HG03025 (cell line): Measurements from ENCODE around the gene TMEM72.
A peak's percentile ranks its signal among the peaks of the same experiment; 100 is the strongest.

ENCODE experiments used
- ATAC-seq: cut with Tn5 transposase; IDR thresholded peaks from one replicate; pipeline ENCODE4 v1.9.1; 2021; ENCODE audit warnings: mild to moderate bottlenecking, moderate library complexity; ENCODE audit not compliant: unreplicated experiment, low FRiP score

The TMEM72 gene

GRCh38 chr10:44932517-44933450, 21.6 kb downstream of the TMEM72 start:
- ATAC-seq: peak; percentile 94

GRCh38 chr10:44933451-44934321, 22.5 kb downstream of the TMEM72 start:
- ATAC-seq: no peak

GRCh38 chr10:44934416-44935200, 23.5 kb downstream of the TMEM72 start:
- ATAC-seq: no peak

- ATAC-seq: no peak
Measured at GRCh38 chr10:44935201-44935965, 24.2 kb downstream of the TMEM72 start.

- no peak for ATAC-seq
Measured at GRCh38 chr10:44935966-44936295, 24.8 kb downstream of the TMEM72 start.

GRCh38 chr10:44936314-44936975, 25.3 kb downstream of the TMEM72 start:
- ATAC-seq: no peak

GRCh38 chr10:44937196-44938005, 26.3 kb downstream of the TMEM72 start:
- ATAC-seq: no peak

GRCh38 chr10:44938956-44939355, 27.8 kb downstream of the TMEM72 start:
- ATAC-seq: no peak

GRCh38 chr10:44939691-44940401, 28.7 kb downstream of the TMEM72 start:
- ATAC-seq: no peak

GRCh38 chr10:44944354-44944753, 33.2 kb downstream of the TMEM72 start:
- ATAC-seq: no peak

- no peak for ATAC-seq
Measured at GRCh38 chr10:44946205-44946604, 35.1 kb downstream of the TMEM72 start.

GRCh38 chr10:44947371-44948152, 36.4 kb downstream of the TMEM72 start:
- ATAC-seq: peak; percentile 46

GRCh38 chr10:44948642-44949041, 37.5 kb downstream of the TMEM72 start:
- no peak for ATAC-seq

GRCh38 chr10:44949127-44949802, 38.1 kb downstream of the TMEM72 start:
- ATAC-seq: no peak

- no peak for ATAC-seq
Measured at GRCh38 chr10:44949915-44950314, 38.8 kb downstream of the TMEM72 start.

- ATAC-seq: no peak
Measured at GRCh38 chr10:44950326-44951225, 39.4 kb downstream of the TMEM72 start.
